K562 (cell line): ENCODE data around the gene ZSCAN25. TPM values are rescaled to one million over a fixed set of nuclear protein-coding genes. Genes with fewer than 3 reads are reported as not detected.
A peak's percentile ranks its signal among the peaks of the same experiment; 100 is the strongest.

Source experiments
- ARID1B ChIP-seq: fragments of 450-650 bp; IDR thresholded peaks from 2 replicates; pipeline ENCODE4 v1.6.1; 2016; ENCODE audit warnings: antibody characterized with exemption, mild to moderate bottlenecking, inconsistent platforms
- BHLHE40 ChIP-seq: IDR thresholded peaks from 2 replicates; pipeline ENCODE4 v1.6.1; 2011; ENCODE audit warnings: low read length, improper control_type of control experiment
- ELF2 ChIP-seq: fragments of 250-450 bp; sonication (Bioruptor Pico); IDR thresholded peaks from 2 replicates; pipeline ENCODE4 v1.5.0; 2021; ENCODE audit warnings: mild to moderate bottlenecking
- ETV1 ChIP-seq: fragments of 450-650 bp; conservative IDR thresholded peaks from 2 replicates; pipeline ENCODE4 v1.6.1; 2016; ENCODE audit warnings: missing genetic modification characterization, control low read depth, low read depth, missing compliant biosample characterization
- NFRKB ChIP-seq: fragments of 450-650 bp; IDR thresholded peaks from 2 replicates; pipeline ENCODE4 v1.6.1; 2016; ENCODE audit warnings: low read depth
- NR2C2 ChIP-seq, 2 experiments: fragments of 200-800 bp in 1 of 2; sonication (Bioruptor generic) in 1 of 2; sonication (generic) in 1 of 2; formaldehyde crosslinking in 1 of 2; IDR thresholded peaks; 2 replicates each; pipeline versions ENCODE4 v1.6.1 to v1.8.0; 2016 to 2022; ENCODE audit warnings: mild to moderate bottlenecking in 1 of 2, missing compliant biosample characterization in 1 of 2, missing genetic modification characterization in 1 of 2, missing genetic modification reagents in 1 of 2
- UBTF ChIP-seq, 2 experiments: IDR thresholded peaks; 2 replicates each; pipeline ENCODE4 v1.6.1; 2012; ENCODE audit warnings: improper control_type of control experiment in 2 of 2, low read depth in 2 of 2, low read length in 2 of 2, borderline replicate concordance in 1 of 2
- YBX1 ChIP-seq: fragments of 450-650 bp; IDR thresholded peaks from 2 replicates; pipeline ENCODE4 v1.7.1; 2016; ENCODE audit warnings: mild to moderate bottlenecking
- ZBTB1 ChIP-seq: sonication (generic); formaldehyde crosslinking; IDR thresholded peaks from 2 replicates; pipeline ENCODE4 v1.8.1; 2023; ENCODE audit warnings: missing genetic modification reagents, low read depth, mild to moderate bottlenecking, borderline replicate concordance
- ZBTB7A ChIP-seq: IDR thresholded peaks from 2 replicates; pipeline ENCODE4 v1.6.1; 2011; ENCODE audit warnings: low read depth, mild to moderate bottlenecking, low read length, moderate library complexity, borderline replicate concordance; ENCODE audit not compliant: control insufficient read depth
- ZNF354B ChIP-seq: fragments of 250-450 bp; sonication (Bioruptor Pico); IDR thresholded peaks from 2 replicates; pipeline ENCODE4 v1.4.0; 2020
- ZNF408 ChIP-seq: fragments of 250-450 bp; sonication (Bioruptor Pico); IDR thresholded peaks from 2 replicates; pipeline ENCODE4 v1.4.0; 2020; ENCODE audit warnings: low read depth, mild to moderate bottlenecking, moderate library complexity
- polyA plus RNA-seq, 8 experiments: library from polyadenylated mRNA; depleted of rRNA in 4 of 8; stranded (reverse) in 5 of 8; unstranded in 3 of 8; fragments of >200 nt; fragmentation: Nextera tagmentation in 2 of 8; fragmentation: Illumina TruSeq in 1 of 8; extraction: Ambion mirVana in 2 of 8; extraction: Trizol in 1 of 8; gene quantifications; 2 replicates each; pipeline versions ENCODE4 v1.2.1 to v1.2.3, GENCODE V29; 2011 to 2014; ENCODE audit warnings: inconsistent platforms in 1 of 8, missing spikeins in 1 of 8
- total RNA-seq, 7 experiments: library from RNA; depleted of rRNA in 6 of 7; stranded (reverse); fragments of >200 nt in 6 of 7; fragmentation: Illumina TruSeq in 2 of 7; extraction: Trizol in 2 of 7; gene quantifications; 2 replicates each; pipeline versions ENCODE4 v1.2.1 to v1.2.3, GENCODE V29; 2011 to 2021; ENCODE audit warnings: low replicate concordance in 1 of 7
- TF ChIP-seq, protein P1 (sequence below): fragments of 450-650 bp; formaldehyde crosslinking; IDR thresholded peaks from 2 replicates; pipeline ENCODE4 v1.4.0; 2020; ENCODE audit warnings: mild to moderate bottlenecking, mixed read lengths
- TF ChIP-seq, protein P2 (sequence below): fragments of 150-350 bp; conservative IDR thresholded peaks from 2 replicates; pipeline ENCODE4 v1.6.1; 2014; ENCODE audit warnings: low read length
- TF ChIP-seq, protein P3 (sequence below), 2 experiments: fragments of 450-650 bp in 1 of 2; IDR thresholded peaks; 2 replicates each; pipeline ENCODE4 v1.6.1; 2011 to 2017; ENCODE audit warnings: low read depth in 2 of 2, antibody characterized with exemption in 1 of 2, borderline replicate concordance in 1 of 2, low read length in 1 of 2, mild to moderate bottlenecking in 1 of 2, mixed read lengths in 1 of 2; ENCODE audit not compliant: control insufficient read depth in 1 of 2

ZSCAN25 gene
- total and polyA plus RNA-seq, 9 of the 15 experiments (the other 6 are each of a cell fraction or from before 2014, with no cell fraction given) = 0.94 to 18.4 (median 12.8) TPM

DNA sequence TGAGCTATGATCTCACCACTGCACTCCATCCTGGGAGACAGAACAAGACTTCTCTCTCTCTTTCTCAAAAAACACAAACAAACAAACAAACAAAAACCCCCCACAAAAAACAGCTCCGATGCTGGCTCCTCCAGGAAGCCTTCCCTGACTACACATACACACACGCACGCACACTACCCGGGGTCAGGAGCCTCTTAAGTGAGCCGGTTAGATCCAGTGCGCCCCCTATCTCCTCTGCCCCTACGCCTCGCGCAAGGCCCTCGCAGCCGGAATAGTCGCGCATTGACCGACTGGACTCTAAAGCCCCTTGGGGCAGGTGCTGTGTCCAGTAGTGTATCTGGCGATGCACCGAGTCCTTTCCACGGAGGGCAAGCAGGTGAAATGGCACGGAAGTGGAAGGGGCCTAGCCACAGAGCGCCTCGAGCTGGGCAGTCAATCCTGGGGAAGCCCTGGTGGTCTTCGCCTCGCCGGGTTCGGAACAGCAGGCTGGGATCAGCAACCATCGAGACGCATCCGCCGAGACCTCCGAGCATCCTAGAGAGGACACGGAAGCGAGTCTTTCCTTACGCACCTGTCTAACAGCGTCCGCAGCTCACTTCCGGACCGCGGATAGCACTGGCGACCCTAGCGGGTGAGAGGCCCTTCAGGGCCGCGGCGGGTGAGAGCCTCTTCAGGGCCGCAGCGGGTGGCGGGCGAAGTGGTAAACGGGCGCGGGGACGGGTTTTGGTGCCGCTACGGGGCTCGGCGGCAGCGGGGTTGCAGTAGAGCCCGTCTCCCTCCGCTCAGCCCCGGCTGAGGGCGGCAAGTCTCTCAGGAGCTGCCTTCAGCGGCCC is at the start of gene ZSCAN25 (continued):
- no peak for TF ChIP-seq ZNF354B
- peak; percentile 66 for TF ChIP-seq BHLHE40
- peak; percentile 58 for TF ChIP-seq ARID1B
- TF ChIP-seq, protein P1, sequence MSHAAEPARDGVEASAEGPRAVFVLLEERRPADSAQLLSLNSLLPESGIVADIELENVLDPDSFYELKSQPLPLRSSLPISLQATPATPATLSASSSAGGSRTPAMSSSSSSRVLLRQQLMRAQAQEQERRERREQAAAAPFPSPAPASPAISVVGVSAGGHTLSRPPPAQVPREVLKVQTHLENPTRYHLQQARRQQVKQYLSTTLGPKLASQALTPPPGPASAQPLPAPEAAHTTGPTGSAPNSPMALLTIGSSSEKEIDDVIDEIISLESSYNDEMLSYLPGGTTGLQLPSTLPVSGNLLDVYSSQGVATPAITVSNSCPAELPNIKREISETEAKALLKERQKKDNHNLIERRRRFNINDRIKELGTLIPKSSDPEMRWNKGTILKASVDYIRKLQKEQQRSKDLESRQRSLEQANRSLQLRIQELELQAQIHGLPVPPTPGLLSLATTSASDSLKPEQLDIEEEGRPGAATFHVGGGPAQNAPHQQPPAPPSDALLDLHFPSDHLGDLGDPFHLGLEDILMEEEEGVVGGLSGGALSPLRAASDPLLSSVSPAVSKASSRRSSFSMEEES = no peak
- peak; percentile 91 to 94 for TF ChIP-seq UBTF (IDR thresholded peaks at IDR 0.05; ENCODE audit: borderline replicate concordance in 1 of 2, low read depth in 2 of 2, low read length in 2 of 2)
- TF ChIP-seq NFRKB = peak; percentile 61; the same call in 1 of the 2 replicates
- TF ChIP-seq ZBTB7A = peak; percentile 71
- no peak for TF ChIP-seq YBX1
- TF ChIP-seq ZNF408 = no peak
- peak; percentile 99 for TF ChIP-seq ETV1
- peak; percentile 96 for TF ChIP-seq ELF2 (CRISPR knock-in tag)
- TF ChIP-seq NR2C2 (CRISPR knock-in tag; IDR thresholded peaks at IDR 0.05) = peak; percentile 91
- TF ChIP-seq NR2C2 (tag; IDR thresholded peaks at IDR 0.05) = peak; percentile 86
- TF ChIP-seq, protein P2, sequence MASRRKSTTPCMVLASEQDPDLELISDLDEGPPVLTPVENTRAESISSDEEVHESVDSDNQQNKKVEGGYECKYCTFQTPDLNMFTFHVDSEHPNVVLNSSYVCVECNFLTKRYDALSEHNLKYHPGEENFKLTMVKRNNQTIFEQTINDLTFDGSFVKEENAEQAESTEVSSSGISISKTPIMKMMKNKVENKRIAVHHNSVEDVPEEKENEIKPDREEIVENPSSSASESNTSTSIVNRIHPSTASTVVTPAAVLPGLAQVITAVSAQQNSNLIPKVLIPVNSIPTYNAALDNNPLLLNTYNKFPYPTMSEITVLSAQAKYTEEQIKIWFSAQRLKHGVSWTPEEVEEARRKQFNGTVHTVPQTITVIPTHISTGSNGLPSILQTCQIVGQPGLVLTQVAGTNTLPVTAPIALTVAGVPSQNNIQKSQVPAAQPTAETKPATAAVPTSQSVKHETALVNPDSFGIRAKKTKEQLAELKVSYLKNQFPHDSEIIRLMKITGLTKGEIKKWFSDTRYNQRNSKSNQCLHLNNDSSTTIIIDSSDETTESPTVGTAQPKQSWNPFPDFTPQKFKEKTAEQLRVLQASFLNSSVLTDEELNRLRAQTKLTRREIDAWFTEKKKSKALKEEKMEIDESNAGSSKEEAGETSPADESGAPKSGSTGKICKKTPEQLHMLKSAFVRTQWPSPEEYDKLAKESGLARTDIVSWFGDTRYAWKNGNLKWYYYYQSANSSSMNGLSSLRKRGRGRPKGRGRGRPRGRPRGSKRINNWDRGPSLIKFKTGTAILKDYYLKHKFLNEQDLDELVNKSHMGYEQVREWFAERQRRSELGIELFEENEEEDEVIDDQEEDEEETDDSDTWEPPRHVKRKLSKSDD = no peak
- TF ChIP-seq ZBTB1 (CRISPR knock-in tag) = 0 out of 2 replicates have a peak, but pooled peaks have one; percentile 37
- TF ChIP-seq, protein P3, sequence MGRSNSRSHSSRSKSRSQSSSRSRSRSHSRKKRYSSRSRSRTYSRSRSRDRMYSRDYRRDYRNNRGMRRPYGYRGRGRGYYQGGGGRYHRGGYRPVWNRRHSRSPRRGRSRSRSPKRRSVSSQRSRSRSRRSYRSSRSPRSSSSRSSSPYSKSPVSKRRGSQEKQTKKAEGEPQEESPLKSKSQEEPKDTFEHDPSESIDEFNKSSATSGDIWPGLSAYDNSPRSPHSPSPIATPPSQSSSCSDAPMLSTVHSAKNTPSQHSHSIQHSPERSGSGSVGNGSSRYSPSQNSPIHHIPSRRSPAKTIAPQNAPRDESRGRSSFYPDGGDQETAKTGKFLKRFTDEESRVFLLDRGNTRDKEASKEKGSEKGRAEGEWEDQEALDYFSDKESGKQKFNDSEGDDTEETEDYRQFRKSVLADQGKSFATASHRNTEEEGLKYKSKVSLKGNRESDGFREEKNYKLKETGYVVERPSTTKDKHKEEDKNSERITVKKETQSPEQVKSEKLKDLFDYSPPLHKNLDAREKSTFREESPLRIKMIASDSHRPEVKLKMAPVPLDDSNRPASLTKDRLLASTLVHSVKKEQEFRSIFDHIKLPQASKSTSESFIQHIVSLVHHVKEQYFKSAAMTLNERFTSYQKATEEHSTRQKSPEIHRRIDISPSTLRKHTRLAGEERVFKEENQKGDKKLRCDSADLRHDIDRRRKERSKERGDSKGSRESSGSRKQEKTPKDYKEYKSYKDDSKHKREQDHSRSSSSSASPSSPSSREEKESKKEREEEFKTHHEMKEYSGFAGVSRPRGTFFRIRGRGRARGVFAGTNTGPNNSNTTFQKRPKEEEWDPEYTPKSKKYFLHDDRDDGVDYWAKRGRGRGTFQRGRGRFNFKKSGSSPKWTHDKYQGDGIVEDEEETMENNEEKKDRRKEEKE (IDR thresholded peaks at IDR 0.05; ENCODE audit: borderline replicate concordance in 1 of 2, control insufficient read depth in 1 of 2, low read depth in 2 of 2, low read length in 1 of 2) = peak in 1 of 2 experiments; percentile 95; a peak in 2 of 4 replicates
